ENCODE measurements around the gene SYNE2. TPM values are rescaled to one million over a fixed set of nuclear protein-coding genes. Genes with fewer than 3 reads are reported as not detected.

SYNE2 gene
- total and polyA plus RNA-seq, 2 donors (not counting 3 experiments of a cell fraction or from before 2014, with no cell fraction given) = 16.0 to 53.7 TPM

- no peak for FAIRE-seq
- POLR2A ChIA-PET = interaction anchor here (0.7 kb wide), 1 partner anchor 60 kb away, joined by 3 read pairs; no protein-coding TSS in a partner anchor
Observed at GRCh38 chr14:63924375-63924774, 71.6 kb downstream of the SYNE2 start.

More at GRCh38 chr14:63924375-63924774, 71.6 kb downstream of the SYNE2 start:
- no peaks in the 10 kb centered on the region for H3K9me3 ChIP-seq (replicated peaks; ENCODE audit: control insufficient read depth, insufficient read depth, low read length)
- no peak overlapping the region for H3K27ac ChIP-seq (ENCODE audit: insufficient read depth, low read depth, low read length)
- BruUV-seq (replicated peaks) = no TSS peak
- no peaks in the 10 kb centered on the region for H3K36me3 ChIP-seq (ENCODE audit: control insufficient read depth in 2 of 2, extremely low read depth in 1 of 2, insufficient read depth in 2 of 2, low read length in 2 of 2)
- H3K4me1 ChIP-seq (ENCODE audit: control insufficient read depth, extremely low read depth, insufficient read depth, low read length) = peaks cover 13% of the 10 kb centered on the region
- H3K79me2 ChIP-seq (ENCODE audit: control insufficient read depth, insufficient read depth, low read length) = no peaks in the 10 kb centered on the region
- H4K20me1 ChIP-seq (replicated peaks; ENCODE audit: control insufficient read depth, extremely low read depth, insufficient read depth, low read length) = no peaks in the 10 kb centered on the region
- H3K27me3 ChIP-seq (ENCODE audit: control insufficient read depth in 2 of 2, insufficient read depth in 2 of 2, low read length in 2 of 2) = no peaks in the 10 kb centered on the region
- H3K9me1 ChIP-seq (replicated peaks; ENCODE audit: control insufficient read depth, extremely low read depth, insufficient read depth, low read length) = no peaks in the 10 kb centered on the region
- H3K9ac ChIP-seq (replicated peaks; ENCODE audit: extremely low read depth, insufficient read depth, low read length) = no peak overlapping the region
- H2AFZ ChIP-seq (ENCODE audit: low read depth, low read length) = no peak overlapping the region
- dilution Hi-C loops (cut with MboI; ENCODE audit: extremely low pct_ligation_motif_present, low sequenced_read_pairs) = no loop called here
- intact Hi-C loops (cut with micrococcal nuclease) = no loop called here
- DNase-seq (ENCODE audit: low read depth, low spot score) = no peak
- no peak overlapping the region for H3K4me3 ChIP-seq (replicated peaks in 1 of 3; ENCODE audit: insufficient read depth in 1 of 3, low read depth in 1 of 3, low read length in 3 of 3)
- CTCF ChIA-PET = interaction anchor here (0.6 to 1.7 kb wide), 4 partner anchors 32 to 379 kb away, joined by 3 to 5 read pairs (median 4); no protein-coding TSS in a partner anchor
- H3K4me2 ChIP-seq (ENCODE audit: insufficient read depth, low read length) = no peak overlapping the region
- TF ChIP-seq MAX (IDR thresholded peaks at IDR 0.05; ENCODE audit: insufficient read depth, insufficient read length) = no peak
- TF ChIP-seq CTCF (IDR thresholded peaks at IDR 0.05; ENCODE audit: extremely low read depth in 1 of 2, insufficient read depth in 1 of 2, low read depth in 1 of 2, low read length in 2 of 2) = no peak
- TF ChIP-seq FOS (IDR thresholded peaks at IDR 0.05; ENCODE audit: borderline replicate concordance, insufficient read depth, low read length) = no peak
- TF ChIP-seq POLR2A (IDR thresholded peaks at IDR 0.05; ENCODE audit: low read depth, low read length) = no peak
- no peak for TF ChIP-seq MYC (IDR thresholded peaks at IDR 0.05; ENCODE audit: low read depth, low read length)
- TF ChIP-seq JUN (IDR thresholded peaks at IDR 0.05; ENCODE audit: borderline replicate concordance, insufficient read depth, insufficient read length, low read depth) = no peak
- TF ChIP-seq GATA2 (IDR thresholded peaks at IDR 0.05; ENCODE audit: insufficient read depth, insufficient read length, low read depth, low read length) = no peak
- no peak for TF ChIP-seq POLR2AphosphoS5 (IDR thresholded peaks at IDR 0.05; ENCODE audit: insufficient read depth, low read depth, low read length)
- no peak for TF ChIP-seq EZH2 (IDR thresholded peaks at IDR 0.05; ENCODE audit: borderline replicate concordance, low read depth, low read length, severe bottlenecking)

Measured in endothelial cell of umbilical vein (primary cell).